Measurements from ENCODE around the gene PITX3.
A peak's percentile ranks its signal among the peaks of the same experiment; 100 is the strongest.
"Not testable (repeated sequence)": the region's sequence is repeated elsewhere in the genome, so short reads cannot be mapped to it uniquely, and the experiment has no call there.

The PITX3 gene

DNA sequence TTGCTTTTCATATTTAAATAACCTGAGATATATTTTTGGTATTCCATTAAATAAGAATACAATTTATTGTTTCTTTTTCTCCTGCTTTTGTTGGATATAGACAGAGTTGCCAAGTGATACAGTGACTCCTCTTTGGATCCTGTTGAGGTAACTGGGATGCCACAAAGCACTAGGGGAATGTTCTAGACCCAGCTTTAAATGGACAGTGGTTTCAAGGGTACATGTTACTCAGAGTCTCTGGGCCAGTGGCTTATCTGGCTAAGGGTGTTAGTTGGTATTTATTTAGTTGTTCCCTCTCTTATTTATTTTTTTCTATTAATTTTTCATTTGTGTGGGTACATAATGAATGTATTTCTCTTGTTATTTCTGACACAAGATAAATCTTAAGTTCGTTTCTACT is 13.1 kb upstream of the PITX3 start:
- DNase-seq: no peak

DNA sequence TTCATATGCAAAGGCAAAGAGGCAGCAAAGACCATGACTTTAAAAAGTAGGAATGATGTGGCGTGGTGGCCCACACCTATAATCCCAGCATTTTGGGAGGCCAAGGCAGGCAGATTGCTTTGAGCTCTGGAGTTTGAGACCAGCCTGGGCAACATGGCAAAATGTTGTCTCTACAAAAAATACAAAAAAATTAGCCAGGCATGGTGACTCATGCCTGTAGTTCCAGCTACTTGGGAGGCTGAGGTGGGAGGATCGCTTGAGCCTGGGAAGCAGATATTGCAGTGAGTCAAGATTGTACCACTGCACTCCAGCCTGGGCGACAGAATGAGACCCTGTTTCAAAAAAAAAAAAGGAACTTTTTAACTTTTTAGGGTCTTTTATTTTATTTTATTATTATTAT is 11.2 kb upstream of the PITX3 start:
- DNase-seq: not testable (repeated sequence)

DNA sequence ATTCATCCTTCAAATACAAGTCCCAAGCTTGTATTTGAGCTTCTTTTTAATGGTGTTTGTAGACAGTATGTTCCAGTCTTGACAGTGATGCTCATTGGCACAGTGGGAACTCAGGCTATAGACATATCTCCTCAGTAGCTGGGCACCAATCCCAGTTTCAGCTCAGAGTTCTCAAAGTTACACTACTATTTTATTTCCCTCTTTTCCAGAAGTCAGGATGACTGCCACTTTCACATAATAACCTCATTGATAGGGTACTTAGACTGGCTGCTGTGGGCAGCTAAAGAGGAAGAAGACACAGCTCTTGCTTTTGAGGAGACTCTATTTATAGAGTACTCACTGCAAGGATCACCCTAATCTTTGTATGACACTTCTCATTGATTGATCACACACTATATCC is 6.4 kb upstream of the PITX3 start:
- DNase-seq: no peak

DNA sequence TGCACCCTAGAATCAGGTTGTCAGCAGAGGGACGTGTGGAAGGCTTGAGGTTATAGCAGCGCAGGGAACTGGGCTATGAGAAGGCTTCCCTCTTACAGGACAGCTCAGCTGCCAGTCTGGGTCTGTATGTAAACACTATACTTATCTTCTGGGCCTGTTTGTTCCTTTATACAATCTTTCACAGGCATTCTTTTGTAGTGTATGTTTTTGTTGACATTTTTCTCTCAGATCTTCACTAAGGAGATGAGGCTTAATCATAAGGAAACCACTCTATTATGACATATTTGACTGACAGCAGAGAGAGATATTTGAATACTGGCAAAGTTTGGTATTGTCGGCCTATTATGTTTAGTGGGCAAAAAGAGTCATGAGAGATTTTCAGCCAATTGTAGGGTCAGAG is 4.9 kb upstream of the PITX3 start:
- DNase-seq: no peak

DNA sequence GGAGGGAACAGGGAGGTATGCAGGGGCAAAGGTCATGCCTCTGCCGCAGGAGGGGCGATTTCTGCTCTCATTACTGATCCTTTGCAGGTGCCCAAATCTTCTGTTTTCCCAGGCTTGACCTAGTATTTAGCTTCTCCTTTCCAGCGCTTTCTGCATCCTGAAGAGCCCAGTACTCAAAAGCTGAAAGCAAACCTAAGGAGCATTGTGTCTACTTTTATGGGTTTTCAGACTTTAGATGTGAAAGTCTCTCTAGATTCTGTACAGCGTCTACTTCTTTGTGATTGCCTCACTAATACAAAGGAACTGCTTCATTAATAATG is 4.6 kb upstream of the PITX3 start:
- DNase-seq: no peak

DNA sequence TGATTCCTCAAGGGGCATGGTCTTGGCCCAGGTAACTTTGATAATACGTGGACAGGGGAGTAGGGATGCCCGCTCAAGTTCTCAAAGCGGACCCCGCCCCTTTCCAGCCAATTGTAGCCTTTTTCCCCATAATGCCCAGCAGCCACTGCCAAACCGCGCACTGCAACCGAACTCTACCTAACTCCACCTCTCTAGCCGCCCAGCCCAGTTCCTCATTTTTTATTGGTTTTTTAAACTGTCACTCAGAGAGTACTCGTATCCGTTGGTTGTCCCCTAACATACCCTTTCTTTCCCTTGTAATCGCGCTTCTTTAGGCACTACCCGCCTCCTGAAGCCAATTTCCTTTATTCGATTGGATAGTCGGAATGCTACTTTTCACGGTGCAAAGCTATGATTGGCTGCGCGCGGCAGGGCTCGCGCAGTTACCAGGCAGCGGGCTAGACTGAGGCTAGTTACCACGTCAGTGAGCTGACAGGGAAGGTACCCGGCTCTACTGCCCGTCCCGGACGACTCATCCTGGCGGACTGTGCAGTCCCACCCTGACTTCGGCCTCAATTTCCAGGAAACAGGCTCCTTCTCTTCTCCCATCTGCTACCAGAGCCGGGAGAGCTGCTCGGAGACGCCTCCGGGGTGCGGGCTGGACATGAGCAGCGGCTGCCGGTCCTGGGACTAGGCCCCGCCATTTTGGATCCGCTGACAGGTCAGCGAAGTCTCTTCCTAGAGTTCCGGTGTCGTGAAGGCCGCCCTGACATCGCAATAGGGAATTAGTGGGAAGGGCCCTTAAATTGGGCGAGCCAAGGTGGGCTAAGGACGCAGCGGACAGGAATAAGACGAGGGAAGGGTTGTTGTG is 4.0 kb upstream of the PITX3 start, which contains the start of gene GBF1:
Gene GBF1 (plus strand): TSS at position 451 of the 850 bp plus-strand sequence. CDS start 13,407 bp downstream, outside the sequence.
- peak; percentile 81 to 87 for DNase-seq

DNA sequence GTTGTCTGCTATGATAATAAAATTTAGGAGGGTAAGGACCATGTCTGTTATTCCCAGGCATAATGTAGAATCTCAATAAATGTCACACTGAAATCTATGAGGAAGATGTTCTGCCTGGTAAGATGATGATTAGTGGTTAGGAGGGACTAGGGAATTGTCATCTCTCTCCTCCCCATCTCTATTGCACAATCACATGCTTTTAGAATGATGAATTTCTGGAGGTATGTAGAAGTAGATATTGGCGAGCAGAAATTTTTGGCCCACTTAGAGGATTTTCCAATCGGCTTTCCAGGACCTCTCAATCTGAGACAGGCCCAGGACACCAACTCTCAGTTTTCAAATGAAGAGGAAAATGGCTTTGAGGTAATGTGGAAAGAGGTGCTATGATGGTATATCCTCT is 2.0 kb upstream of the PITX3 start:
- DNase-seq: no peak

DNA sequence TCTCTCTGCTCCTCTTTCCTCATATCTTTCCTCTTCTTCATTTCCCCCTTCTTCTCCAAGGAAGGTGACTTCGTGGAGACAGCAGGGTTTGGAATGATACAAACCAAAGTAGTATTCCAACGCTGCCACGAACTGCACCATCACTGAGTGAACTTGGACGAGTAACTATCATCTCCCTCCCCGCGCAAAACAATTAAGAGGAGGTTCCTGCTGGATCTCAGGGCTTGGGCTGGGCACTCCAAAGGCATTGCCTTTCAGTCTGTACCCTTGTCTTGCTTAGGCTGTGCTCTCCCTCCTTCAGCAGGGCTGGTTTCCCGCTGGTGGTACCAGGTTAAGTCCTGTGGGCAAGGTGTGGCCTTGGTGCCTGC is 790 bp upstream of the PITX3 start:
- DNase-seq: no peak

DNA sequence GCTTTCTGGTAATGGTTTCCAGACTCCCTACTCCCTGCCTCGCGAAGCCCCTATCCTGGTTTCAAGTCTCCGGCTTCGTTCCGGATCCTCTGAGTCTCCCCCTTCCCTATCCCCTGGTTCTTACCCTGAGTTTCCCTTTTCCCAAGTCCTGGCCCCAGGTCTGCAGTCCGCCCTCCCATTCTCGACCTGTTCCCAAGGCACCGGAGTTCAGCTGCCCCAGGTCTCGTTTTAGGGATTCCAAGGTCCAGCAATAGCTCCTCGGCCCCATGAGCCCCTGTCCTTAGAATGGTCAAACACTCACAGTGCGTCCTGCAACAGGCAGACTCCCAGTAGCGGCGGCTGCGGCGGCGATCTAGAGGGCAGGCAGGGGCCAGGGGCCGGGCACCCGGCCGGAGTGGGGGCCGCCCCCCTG is 274 bp downstream of the PITX3 start:
- no peak for DNase-seq

DNA sequence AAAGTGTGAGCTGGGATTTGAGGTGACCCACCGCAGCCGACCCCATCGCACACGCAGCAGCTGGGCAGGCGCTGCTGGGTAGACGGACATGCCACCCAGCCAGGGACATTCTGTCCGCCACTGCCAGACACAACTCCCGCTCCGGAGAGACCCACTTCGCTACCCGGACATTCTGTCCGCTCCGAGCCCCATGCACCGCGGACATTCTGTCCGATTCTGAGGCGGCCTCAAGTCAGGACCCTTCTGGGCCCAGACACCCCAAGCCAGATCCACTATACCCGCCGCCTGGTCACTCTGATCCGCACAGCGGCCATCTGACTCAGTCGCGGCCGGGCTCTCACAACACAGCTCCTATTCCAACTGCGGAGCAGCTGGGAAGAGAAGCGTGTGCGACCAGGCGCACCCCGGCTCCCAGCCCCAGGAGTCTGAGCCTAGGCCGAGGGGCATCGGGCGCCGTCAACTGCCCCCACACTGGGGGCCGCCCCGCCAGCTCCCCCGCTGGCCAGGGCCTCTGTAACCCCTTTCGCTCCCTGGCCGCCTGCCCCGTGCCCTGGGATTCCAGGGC is 763 bp downstream of the PITX3 start:
- DNase-seq: no peak

DNA sequence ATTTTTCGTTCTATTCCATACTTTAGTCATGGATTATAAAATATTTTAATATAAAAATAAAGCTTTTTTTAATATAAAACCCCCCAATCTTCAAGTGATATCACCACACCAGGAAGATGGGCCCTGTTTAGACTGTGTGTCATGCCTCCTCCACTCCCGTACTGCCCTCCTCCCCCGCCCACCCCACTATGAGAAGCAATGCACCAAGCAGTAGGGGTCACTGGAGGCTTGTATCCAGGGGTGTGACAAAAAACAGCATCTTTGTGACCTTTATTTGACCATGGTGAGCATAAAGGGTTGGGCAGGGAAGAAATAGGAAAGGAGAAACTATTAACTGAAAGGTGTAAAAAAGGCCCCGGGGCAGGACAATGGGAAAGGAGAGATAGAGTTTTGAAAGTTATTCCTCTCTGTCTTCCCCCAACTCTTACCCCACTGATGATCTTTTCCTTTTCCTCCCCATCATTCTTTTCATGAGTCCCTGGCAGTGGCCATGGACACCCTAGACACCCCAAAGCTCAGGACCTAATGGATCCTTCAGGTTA is 3.5 kb downstream of the PITX3 start:
- DNase-seq: no peak

DNA sequence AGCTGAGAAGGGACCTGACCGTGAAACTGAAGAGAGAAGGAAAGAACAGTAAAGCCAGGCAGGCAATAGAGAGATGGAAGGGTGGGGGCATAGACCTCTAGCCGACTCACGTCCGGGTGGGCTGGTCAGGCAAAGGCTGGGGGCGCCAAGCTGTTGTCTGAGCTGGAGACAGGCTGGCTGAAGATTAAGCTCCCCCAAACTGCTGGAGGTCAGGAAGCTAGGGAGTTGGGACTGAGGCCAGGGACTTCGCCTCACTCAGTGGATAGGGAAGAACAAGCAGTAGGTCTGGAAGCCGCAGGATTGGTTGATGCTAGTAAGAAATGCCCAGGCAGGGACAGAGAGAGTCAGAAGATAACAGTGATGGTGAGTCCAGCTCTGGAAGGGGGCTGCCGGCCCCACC is 5.3 kb downstream of the PITX3 start:
- DNase-seq: no peak

DNA sequence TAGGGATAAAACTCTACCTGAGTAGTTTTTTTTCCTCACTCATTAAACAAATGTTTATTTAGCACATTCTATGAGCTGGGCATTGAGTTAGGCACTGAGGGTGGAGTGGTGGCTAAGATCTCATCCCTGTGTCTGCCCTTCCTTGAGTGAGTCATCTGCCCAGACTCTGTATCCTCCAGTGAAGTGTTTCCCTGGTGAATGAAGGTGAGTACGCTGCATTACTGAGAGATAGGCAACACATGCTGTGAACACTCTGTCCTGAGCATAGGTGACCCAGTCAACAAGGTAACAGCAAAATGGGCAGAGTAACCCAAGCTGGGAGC is 5.8 kb downstream of the PITX3 start:
- DNase-seq: no peak

DNA sequence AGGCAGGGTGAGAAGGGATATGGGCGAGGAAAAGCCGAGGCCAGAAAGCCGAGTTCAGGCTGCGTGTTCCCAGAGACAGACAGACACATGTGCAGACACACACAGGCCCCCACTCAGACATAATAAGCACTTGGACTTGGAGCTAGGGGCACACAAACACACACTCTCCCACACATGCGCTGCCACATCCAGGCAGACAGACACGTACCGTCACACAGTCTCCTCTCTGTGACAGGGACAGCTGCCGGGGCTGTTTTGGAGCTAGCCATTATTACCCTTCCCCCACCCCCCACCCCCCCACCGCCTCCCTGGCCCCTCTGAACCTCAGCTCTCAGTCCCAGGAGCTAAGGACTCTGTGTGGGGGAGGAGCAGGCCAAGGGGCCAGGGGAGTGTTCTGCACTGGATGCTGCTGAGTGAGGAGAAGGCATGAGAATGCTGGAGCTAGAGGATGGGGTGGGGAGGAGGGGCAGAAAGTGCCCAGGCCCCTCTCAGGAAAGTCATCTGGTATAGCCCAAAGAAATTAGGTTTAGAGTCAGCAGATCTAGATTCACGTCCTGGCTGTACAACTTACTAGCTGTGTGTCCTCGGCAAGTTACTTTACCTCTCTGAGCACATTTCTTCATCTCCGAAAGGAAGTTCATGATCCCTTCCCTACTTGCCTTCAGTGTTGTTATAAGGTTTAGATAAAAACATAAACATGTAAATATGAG is 6.3 kb downstream of the PITX3 start:
- DNase-seq: no peak

DNA sequence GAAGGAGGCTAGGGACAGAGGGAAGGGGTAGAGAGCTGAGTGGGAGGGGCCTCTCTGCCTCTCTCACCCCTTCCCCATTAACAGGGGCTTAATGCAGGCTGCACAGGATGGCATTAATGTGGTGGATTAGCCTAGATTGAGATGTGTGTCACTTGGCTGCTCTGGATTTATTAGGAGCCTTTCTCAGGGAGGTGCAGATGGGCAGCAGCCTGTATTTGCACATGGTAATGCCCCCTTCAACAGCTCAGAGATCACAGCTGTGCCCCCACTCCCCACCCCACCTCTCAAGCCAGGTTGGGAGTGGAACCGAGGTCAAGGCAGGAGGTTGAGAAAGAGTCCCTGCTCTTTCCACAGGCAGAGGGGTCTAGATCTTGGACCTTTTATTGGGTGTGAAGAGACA is 7.3 kb downstream of the PITX3 start:
- no peak for DNase-seq

DNA sequence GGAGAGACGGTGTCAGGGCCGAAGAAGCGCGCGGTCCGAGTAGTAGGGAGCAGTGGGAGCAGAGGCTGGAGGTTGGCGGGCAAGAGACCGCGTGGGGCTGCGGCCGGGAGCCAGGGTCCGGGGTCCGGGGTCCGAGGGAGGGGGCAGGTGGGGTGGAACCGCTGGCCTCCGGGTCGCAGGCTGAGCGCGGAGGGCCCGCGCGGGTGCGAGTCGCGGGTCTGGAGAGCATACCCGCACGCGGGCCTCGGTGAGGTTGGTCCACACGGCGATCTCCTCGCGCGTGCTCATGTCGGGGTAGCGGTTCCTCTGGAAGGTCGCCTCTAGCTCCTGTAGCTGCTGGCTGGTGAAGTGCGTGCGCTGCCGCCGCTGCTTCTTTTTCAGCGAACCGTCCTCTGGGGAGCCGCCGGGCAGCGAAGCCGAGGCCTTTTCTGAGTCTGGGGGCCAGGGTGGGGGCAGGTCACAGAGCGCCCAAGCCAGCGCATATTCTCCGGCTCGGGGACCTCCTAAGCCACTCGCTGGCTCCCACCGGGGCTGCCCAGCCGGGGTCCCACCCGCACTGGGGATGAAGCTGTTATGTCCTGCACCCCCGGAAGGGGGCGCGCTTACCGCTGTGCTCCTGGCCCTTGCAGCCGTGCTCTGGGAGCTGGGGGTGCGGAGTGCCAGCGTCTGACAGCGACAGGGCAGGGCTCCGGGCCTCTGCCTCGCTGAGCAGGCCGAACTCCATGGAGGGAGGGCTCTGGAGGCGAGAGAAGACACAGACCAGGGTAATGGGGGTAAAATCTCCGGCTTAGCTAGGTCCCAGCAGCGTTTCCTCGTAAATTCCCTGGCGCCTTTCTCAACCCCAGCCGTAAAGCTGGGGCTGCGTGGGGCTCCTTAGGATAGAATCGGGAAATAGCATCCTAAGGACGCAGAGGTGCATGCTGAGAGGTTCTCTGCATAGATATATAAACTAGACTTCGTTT is 9.7 kb downstream of the PITX3 start:
- peak in 1 of 2 experiments; percentile 5 for DNase-seq

DNA sequence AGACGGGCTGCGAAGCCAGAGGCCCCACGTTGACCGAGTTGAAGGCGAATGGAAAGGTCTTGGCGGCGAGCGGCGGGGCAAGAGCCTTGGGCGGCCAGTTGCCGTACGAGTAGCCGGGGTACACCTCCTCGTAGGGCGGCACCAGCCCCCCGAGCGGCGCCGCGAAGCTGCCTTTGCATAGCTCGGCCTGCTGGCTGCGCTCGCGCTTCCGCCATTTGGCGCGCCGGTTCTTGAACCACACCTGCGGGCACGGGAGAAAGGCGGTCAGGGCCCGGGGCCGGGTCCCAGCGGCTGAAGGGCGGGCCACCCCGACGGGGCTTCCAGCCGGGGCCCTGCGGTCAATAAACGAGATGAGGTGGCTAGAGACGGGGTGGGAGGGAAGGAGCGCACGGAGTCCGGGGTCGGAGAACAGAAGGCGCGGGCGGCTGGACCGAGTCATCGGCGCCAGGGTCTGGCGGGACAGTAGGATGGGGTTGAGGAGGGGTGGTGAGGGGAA is 10.4 kb downstream of the PITX3 start:
- DNase-seq: no peak

DNA sequence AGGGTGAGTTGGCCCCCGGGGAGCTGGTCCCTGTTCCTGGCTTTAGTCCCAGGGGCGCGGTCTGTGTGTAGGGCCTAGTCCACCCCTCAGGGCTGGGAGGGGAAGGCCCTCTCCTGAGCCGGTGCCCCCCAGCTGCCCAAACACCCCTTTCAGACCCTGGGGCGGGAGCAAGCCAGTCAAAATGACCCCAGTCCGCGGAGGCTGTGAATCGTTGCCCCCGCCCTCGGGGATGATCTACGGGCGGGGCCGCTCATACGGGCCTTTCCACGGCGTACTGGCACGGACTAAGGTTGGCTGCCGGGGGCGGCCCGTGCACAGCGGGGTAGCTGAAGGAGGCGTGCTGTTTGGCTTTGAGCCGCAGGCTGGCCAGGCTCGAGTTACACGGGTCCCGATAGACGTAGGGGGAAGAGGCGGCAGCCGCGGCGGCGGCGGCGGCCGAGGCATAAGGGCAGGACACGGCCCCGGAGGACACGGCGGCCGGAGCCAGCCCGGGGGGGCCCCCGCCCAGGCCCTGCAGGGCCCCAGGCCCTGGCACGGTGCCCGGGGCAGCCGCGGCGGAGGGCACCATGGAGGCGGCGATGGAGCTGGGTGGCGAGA is 10.9 kb downstream of the PITX3 start:
- peak in 1 of 2 experiments; percentile 8 for DNase-seq

DNA sequence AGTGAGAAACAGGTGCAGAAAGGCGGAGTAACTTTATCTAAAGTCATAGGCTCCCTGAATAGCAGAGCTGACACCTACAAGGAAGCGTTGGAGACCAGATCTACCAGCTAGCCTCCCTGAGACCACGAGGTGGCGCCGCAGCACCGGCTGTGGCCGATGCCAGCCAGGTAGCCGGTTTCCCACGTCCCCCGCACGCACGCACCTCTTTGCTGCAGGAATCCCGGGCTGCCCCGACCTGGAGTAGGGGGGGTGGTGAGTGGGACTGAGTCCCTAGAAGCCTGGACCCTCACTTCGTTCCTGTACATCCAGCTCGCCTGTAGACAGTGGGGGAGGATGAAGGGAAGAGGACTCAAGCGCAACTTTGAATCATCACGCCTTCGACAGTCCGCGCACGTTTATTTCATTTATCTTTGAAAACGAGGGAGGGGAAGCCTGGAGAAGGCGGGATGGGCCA is 11.5 kb downstream of the PITX3 start:
- peak; percentile 38 for DNase-seq

DNA sequence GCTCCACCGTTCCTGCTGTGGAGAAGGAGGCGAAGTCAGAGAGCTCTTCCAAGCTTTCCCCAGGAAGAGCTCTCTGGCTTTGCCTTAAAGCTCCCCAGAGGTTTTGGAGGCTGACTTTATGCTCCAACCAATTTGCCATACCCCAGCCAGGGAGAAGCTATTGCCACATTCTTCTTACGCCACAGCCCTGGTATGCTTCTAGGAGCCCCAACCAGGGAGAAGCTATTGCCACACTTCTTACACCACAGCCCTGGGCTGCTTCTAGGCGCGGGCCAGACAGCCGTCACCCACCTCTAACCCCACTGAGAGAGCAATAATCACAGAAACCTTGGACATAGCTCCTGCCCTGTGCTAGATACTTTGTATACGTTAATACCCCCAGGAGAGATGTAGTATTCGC is 14.3 kb downstream of the PITX3 start:
- DNase-seq: no peak

DNA sequence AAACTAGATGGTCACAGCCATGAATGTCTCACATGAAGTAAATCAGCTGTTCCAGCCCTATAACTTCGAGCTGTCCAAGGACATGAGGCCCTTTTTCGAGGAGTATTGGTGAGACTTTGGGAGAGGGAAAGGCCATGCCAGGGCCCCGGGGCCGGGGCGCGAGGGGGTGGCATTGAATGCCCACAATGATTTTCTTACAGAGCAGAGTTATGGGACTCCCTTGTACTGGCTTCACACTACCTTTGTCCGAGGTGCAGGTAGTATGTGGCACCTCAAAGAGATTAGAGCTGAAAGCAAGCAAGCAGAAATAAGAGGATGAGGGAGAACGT is 14.8 kb downstream of the PITX3 start:
- no peak for DNase-seq

Data from NCI-H187 (cell line).